Measurements from ENCODE around the gene TTF1. TPM values are rescaled to one million over a fixed set of nuclear protein-coding genes. Genes with fewer than 3 reads are reported as not detected.

Gene TTF1
- total and polyA plus RNA-seq, 9 of the 15 experiments (the other 6 are each of a cell fraction or from before 2014, with no cell fraction given) = 9.0 to 18.5 (median 15.8) TPM

DNA sequence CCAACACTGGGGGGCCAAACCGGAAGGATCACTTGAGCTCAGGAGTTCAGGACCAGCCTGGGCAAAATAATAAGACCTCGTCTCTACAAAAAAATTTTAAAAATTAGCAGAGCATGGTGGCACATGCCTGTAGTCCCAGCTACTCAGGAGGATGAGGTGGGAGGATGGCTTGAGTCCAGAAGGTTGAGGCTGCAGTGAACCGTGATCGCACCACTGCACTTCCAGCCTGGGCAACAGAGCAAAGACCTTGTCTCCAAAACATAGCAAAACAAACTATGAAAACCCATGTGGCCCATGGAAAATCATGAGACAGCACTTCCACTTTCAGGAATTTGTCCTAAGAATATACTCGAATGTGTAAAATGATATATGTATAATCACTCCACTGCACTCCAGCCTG is 58.0 kb downstream of the TTF1 start:
- in situ Hi-C loops (cut with MboI) (no loop called here), intact Hi-C loops (cut with micrococcal nuclease) (no loop called here)
- Histone ChIP-seq H3K9me3 (replicated peaks; ENCODE audit: control insufficient read depth, insufficient read depth, low read depth, low read length) (no peaks in the 10 kb centered on the region), H3K79me2 (ENCODE audit: control insufficient read depth, insufficient read depth, low read length) (peaks cover 32% of the 10 kb centered on the region), H3K36me3 (ENCODE audit: control insufficient read depth, insufficient read depth, low read length) (peaks cover 93% of the 10 kb centered on the region), H3K4me1 (replicated peaks in 1 of 2; ENCODE audit: control insufficient read depth in 2 of 2, insufficient read depth in 2 of 2, low read length in 2 of 2) (peaks cover 0 to 13% of the 10 kb centered on the region in 2 experiments; a peak in 3 of 5 replicates), H3K27me3 (ENCODE audit: control insufficient read depth in 2 of 2, insufficient read depth in 2 of 2, low read length in 2 of 2) (no peaks in the 10 kb centered on the region), H3K27ac (ENCODE audit: extremely low read depth, low read depth, low read length) (no peak overlapping the region), H2AFZ (ENCODE audit: low read depth, low read length) (no peak overlapping the region), H3K9ac (ENCODE audit: insufficient read depth in 1 of 2, low read depth in 2 of 2, low read length in 2 of 2) (no peak overlapping the region), H3K4me2 (ENCODE audit: insufficient read depth, low read length) (no peak overlapping the region), H4K20me1 (replicated peaks; ENCODE audit: control insufficient read depth, insufficient read depth, low read length) (no peaks in the 10 kb centered on the region; the same call in 1 of the 2 replicates), H3K4me3 (no peak overlapping the region), H3K9me1 (ENCODE audit: control insufficient read depth, insufficient read depth, low read length) (no peaks in the 10 kb centered on the region)
- no peak for TF ChIP-seq POLR2G (IDR thresholded peaks at IDR 0.05; ENCODE audit: low read depth, low read length)
- TF ChIP-seq, protein P1, sequence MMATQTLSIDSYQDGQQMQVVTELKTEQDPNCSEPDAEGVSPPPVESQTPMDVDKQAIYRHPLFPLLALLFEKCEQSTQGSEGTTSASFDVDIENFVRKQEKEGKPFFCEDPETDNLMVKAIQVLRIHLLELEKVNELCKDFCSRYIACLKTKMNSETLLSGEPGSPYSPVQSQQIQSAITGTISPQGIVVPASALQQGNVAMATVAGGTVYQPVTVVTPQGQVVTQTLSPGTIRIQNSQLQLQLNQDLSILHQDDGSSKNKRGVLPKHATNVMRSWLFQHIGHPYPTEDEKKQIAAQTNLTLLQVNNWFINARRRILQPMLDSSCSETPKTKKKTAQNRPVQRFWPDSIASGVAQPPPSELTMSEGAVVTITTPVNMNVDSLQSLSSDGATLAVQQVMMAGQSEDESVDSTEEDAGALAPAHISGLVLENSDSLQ (IDR thresholded peaks at IDR 0.05) = no peak
- TF ChIP-seq TSC22D4 (tag; IDR thresholded peaks at IDR 0.05) = no peak
- TF ChIP-seq TAL1 (IDR thresholded peaks at IDR 0.05) = no peak
- TF ChIP-seq EZH2 (IDR thresholded peaks at IDR 0.05; ENCODE audit: borderline replicate concordance, low read depth, low read length) = no peak
- no peak for TF ChIP-seq SMAD3 (CRISPR knock-in tag; conservative IDR thresholded peaks at IDR 0.05)
- no peak for TF ChIP-seq KDM5B (IDR thresholded peaks at IDR 0.05; ENCODE audit: insufficient replicate concordance, low read depth, low read length)
- no peak for TF ChIP-seq MCM5 (IDR thresholded peaks at IDR 0.05; ENCODE audit: low read depth)
- no peak for TF ChIP-seq TAF9B (IDR thresholded peaks at IDR 0.05; ENCODE audit: partially characterized antibody)
- no peak for TF ChIP-seq RBBP5 (IDR thresholded peaks at IDR 0.05; ENCODE audit: borderline replicate concordance, insufficient read depth, low read length, poor library complexity, severe bottlenecking)
- no peak for TF ChIP-seq TEAD2 (tag; IDR thresholded peaks at IDR 0.05)
- TF ChIP-seq, protein P2, sequence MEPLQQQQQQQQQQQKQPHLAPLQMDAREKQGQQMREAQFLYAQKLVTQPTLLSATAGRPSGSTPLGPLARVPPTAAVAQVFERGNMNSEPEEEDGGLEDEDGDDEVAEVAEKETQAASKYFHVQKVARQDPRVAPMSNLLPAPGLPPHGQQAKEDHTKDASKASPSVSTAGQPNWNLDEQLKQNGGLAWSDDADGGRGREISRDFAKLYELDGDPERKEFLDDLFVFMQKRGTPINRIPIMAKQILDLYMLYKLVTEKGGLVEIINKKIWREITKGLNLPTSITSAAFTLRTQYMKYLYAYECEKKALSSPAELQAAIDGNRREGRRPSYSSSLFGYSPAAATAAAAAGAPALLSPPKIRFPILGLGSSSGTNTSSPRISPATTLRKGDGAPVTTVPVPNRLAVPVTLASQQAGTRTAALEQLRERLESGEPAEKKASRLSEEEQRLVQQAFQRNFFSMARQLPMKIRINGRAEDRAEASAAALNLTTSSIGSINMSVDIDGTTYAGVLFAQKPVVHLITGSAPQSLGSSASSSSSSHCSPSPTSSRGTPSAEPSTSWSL (CRISPR knock-in tag; IDR thresholded peaks at IDR 0.05; ENCODE audit: borderline replicate concordance) = no peak
- no peak for TF ChIP-seq ZNF24 (IDR thresholded peaks at IDR 0.05)
- no peak for TF ChIP-seq TCF3 (CRISPR knock-in tag; IDR thresholded peaks at IDR 0.05)
- no peak for TF ChIP-seq CTBP1 (IDR thresholded peaks at IDR 0.05; ENCODE audit: borderline replicate concordance)
- no peak for TF ChIP-seq CREB1 (IDR thresholded peaks at IDR 0.05)
- TF ChIP-seq CREB1 (CRISPR knock-in tag; IDR thresholded peaks at IDR 0.05) = no peak
- TF ChIP-seq CBX2 (IDR thresholded peaks at IDR 0.05; ENCODE audit: insufficient read depth, low read length, poor library complexity, severe bottlenecking) = no peak
- TF ChIP-seq NCOA2 (IDR thresholded peaks at IDR 0.05; ENCODE audit: partially characterized antibody in 2 of 2) = no peak
- ChIA-PET CTCF (ENCODE audit: low intra/inter-chr PET ratio) (no interaction called here), POLR2A (no interaction called here)
- WGBS (ENCODE audit: insufficient coverage, low coverage, missing lambda C conversion rate) = 51% methylated on average over 3 of the region's 5 CpGs
- DNase-seq (ENCODE audit: extremely low read depth in 1 of 4, low spot score in 3 of 4) (no peak), FAIRE-seq (no peak), ATAC-seq (no peak)
- BruUV-seq (replicated peaks) = no TSS peak

All from K562 (cell line).